ENCODE measurements around the gene SERGEF.

Gene SERGEF

GRCh38 chr11:17950644-17951043 lies 62.2 kb downstream of the SERGEF start:
- DNase-seq, result no peak

GRCh38 chr11:17948296-17948695 lies 64.6 kb downstream of the SERGEF start:
- DNase-seq, result peak; percentile 16

- no peak for DNase-seq
Observed at GRCh38 chr11:17939542-17939941, 73.3 kb downstream of the SERGEF start.

- DNase-seq, result no peak
Observed at GRCh38 chr11:17936790-17937189, 76.1 kb downstream of the SERGEF start.

- DNase-seq, result no peak
Observed at GRCh38 chr11:17934194-17934593, 78.7 kb downstream of the SERGEF start.

- no peak for DNase-seq
Observed at GRCh38 chr11:17933708-17934107, 79.1 kb downstream of the SERGEF start.

- DNase-seq, result no peak
Observed at GRCh38 chr11:17932472-17932871, 80.4 kb downstream of the SERGEF start.

- DNase-seq, result no peak
Observed at GRCh38 chr11:17931595-17931994, 81.3 kb downstream of the SERGEF start.

- no peak for DNase-seq
Observed at GRCh38 chr11:17930544-17931125, 82.2 kb downstream of the SERGEF start.

- DNase-seq, result no peak
Observed at GRCh38 chr11:17929171-17929570, 83.7 kb downstream of the SERGEF start.

- DNase-seq, result peak; percentile 4
Observed at GRCh38 chr11:17927681-17928343, 85.0 kb downstream of the SERGEF start.

GRCh38 chr11:17927041-17927440 lies 85.8 kb downstream of the SERGEF start:
- no peak for DNase-seq

- no peak for DNase-seq
Observed at GRCh38 chr11:17924713-17925112, 88.1 kb downstream of the SERGEF start.

GRCh38 chr11:17923217-17923616 lies 89.6 kb downstream of the SERGEF start:
- no peak for DNase-seq

GRCh38 chr11:17922416-17922788 lies 90.4 kb downstream of the SERGEF start:
- DNase-seq, result no peak

- DNase-seq, result peak; percentile 58
Observed at GRCh38 chr11:17921659-17922415, 91.0 kb downstream of the SERGEF start.

GRCh38 chr11:17918049-17918605 lies 94.7 kb downstream of the SERGEF start:
- DNase-seq, result no peak

- no peak for DNase-seq
Observed at GRCh38 chr11:17917556-17917955, 95.3 kb downstream of the SERGEF start.

- no peak for DNase-seq
Observed at GRCh38 chr11:17915500-17916143, 97.2 kb downstream of the SERGEF start.

GRCh38 chr11:17914957-17915356 lies 97.9 kb downstream of the SERGEF start:
- no peak for DNase-seq

- no peak for DNase-seq
Observed at GRCh38 chr11:17907046-17907445, 105.8 kb downstream of the SERGEF start.

- peak; percentile 30 for DNase-seq
Observed at GRCh38 chr11:17906436-17906835, 106.4 kb downstream of the SERGEF start.

GRCh38 chr11:17905477-17905876 lies 107.4 kb downstream of the SERGEF start:
- DNase-seq, result no peak
